NCI-H2171 (cell line): ENCODE measurements around the gene KRT32.

Experiments used
- DNase-seq: peaks from one replicate; lab custom pipeline; 2025; lab: John Stamatoyannopoulos, UW

Gene KRT32

GRCh38 chr17:41466988-41467387 lies at the start of gene KRT32:
KRT32 (minus strand) TSS chr17:41467386; CDS start chr17:41467325, 61 bp downstream.
- DNase-seq, result no peak

- DNase-seq, result no peak
Observed at GRCh38 chr17:41516830-41517283, 49.7 kb upstream of the KRT32 start.

- DNase-seq, result no peak
Observed at GRCh38 chr17:41516147-41516829, 49.1 kb upstream of the KRT32 start.

- DNase-seq, result no peak
Observed at GRCh38 chr17:41513168-41513547, 46.0 kb upstream of the KRT32 start.

- no peak for DNase-seq
Observed at GRCh38 chr17:41512546-41513167, 45.5 kb upstream of the KRT32 start.

- no peak for DNase-seq
Observed at GRCh38 chr17:41511716-41512115, 44.5 kb upstream of the KRT32 start.

- DNase-seq, result no peak
Observed at GRCh38 chr17:41511116-41511515, 43.9 kb upstream of the KRT32 start.

GRCh38 chr17:41510251-41511065 lies 43.3 kb upstream of the KRT32 start:
- no peak for DNase-seq

- no peak for DNase-seq
Observed at GRCh38 chr17:41507315-41507880, 40.2 kb upstream of the KRT32 start.

- no peak for DNase-seq
Observed at GRCh38 chr17:41505809-41506767, 38.9 kb upstream of the KRT32 start.

- DNase-seq, result no peak
Observed at GRCh38 chr17:41505007-41505808, 38.0 kb upstream of the KRT32 start, which contains the start of gene KRT13. KRT13 (minus strand) TSS chr17:41505612; CDS start chr17:41505550, 62 bp downstream.

GRCh38 chr17:41504246-41504977 lies 37.2 kb upstream of the KRT32 start:
- no peak for DNase-seq

- no peak for DNase-seq
Observed at GRCh38 chr17:41503202-41503601, 36.0 kb upstream of the KRT32 start.

- DNase-seq, result no peak
Observed at GRCh38 chr17:41500131-41500911, 33.1 kb upstream of the KRT32 start.

GRCh38 chr17:41499714-41500113 lies 32.5 kb upstream of the KRT32 start:
- no peak for DNase-seq

- no peak for DNase-seq
Observed at GRCh38 chr17:41498276-41498675, 31.1 kb upstream of the KRT32 start.

- DNase-seq, result no peak
Observed at GRCh38 chr17:41496803-41497484, 29.8 kb upstream of the KRT32 start.

- DNase-seq, result no peak
Observed at GRCh38 chr17:41494524-41494923, 27.3 kb upstream of the KRT32 start.
